CD4-positive, alpha-beta T cell (primary cell): ENCODE data around the gene PTP4A2. TPM values are rescaled to one million over a fixed set of nuclear protein-coding genes. Genes with fewer than 3 reads are reported as not detected.

Experiments
- ATAC-seq: fragments of 200-7000 bp; cut with Tn5 transposase; one replicate; pipeline ENCODE4 v1.10.0; 2022; ENCODE audit warnings: mild to moderate bottlenecking; ENCODE audit not compliant: poor library complexity
- CTCF ChIA-PET: fragments of 350-600 bp; sonication (Branson Sonifier 250); formaldehyde crosslinking; loops from one replicate; lab custom pipeline; 2021; ENCODE audit warnings: antibody characterized with exemption, inconsistent platforms; lab: Charles Lee
- POLR2A ChIA-PET: fragments of 350-600 bp; sonication (Branson Sonifier 250); formaldehyde crosslinking; loops from one replicate; lab custom pipeline; 2021; ENCODE audit warnings: antibody characterized with exemption, inconsistent platforms; lab: Charles Lee
- DNase-seq, 14 experiments: peaks; one replicate each; pipeline ENCODE4 v3.0.0-alpha.2; 2013 to 2020; ENCODE audit warnings: mixed read lengths in 2 of 14
- H3K27ac ChIP-seq, 2 donors: one replicate each; pipeline versions ENCODE4 v1.5.1 to v1.7.0; 2013; ENCODE audit warnings: low read length in 2 of 2, low read depth in 1 of 2, mild to moderate bottlenecking in 1 of 2
- H3K27me3 ChIP-seq, 2 experiments: 1 replicate in 1 of 2; 2 replicates in 1 of 2; pipeline versions ENCODE4 v1.6.1 to v1.7.0; 2013; ENCODE audit warnings: low read length in 2 of 2, control low read depth in 1 of 2, mild to moderate bottlenecking in 1 of 2, moderate library complexity in 1 of 2; ENCODE audit not compliant: insufficient read depth in 2 of 2, control insufficient read depth in 1 of 2
- H3K36me3 ChIP-seq: one replicate; pipeline ENCODE4 v1.6.1; 2013; ENCODE audit warnings: low read length, control low read depth; ENCODE audit not compliant: insufficient read depth
- H3K4me1 ChIP-seq: one replicate; pipeline ENCODE4 v1.6.1; 2013; ENCODE audit warnings: low read length, control low read depth; ENCODE audit not compliant: insufficient read depth
- H3K4me3 ChIP-seq: one replicate; pipeline ENCODE4 v1.5.1; 2013; ENCODE audit warnings: mild to moderate bottlenecking, low read length, moderate library complexity
- H3K9me3 ChIP-seq, 2 experiments: 1 replicate in 1 of 2; 2 replicates in 1 of 2; pipeline versions ENCODE4 v1.6.1 to v1.7.0; 2013; ENCODE audit warnings: low read length in 2 of 2, mild to moderate bottlenecking in 2 of 2, control low read depth in 1 of 2, moderate library complexity in 1 of 2; ENCODE audit not compliant: control insufficient read depth in 1 of 2, insufficient read depth in 1 of 2
- H3K27ac Mint-ChIP-seq: one replicate; pipeline ENCODE4 v1.8.0; 2020; ENCODE audit warnings: mixed read lengths
- H3K27me3 Mint-ChIP-seq: one replicate; pipeline ENCODE4 v1.8.0; 2021; ENCODE audit warnings: mixed read lengths
- H3K36me3 Mint-ChIP-seq: one replicate; pipeline ENCODE4 v1.8.0; 2021; ENCODE audit warnings: low read depth, mixed read lengths
- H3K4me1 Mint-ChIP-seq: one replicate; pipeline ENCODE4 v1.8.0; 2021; ENCODE audit warnings: low read depth, mixed read lengths
- H3K4me3 Mint-ChIP-seq: one replicate; pipeline ENCODE4 v1.8.0; 2020; ENCODE audit warnings: mild to moderate bottlenecking, mixed read lengths
- H3K9me3 Mint-ChIP-seq: one replicate; pipeline ENCODE4 v1.8.0; 2020; ENCODE audit warnings: mixed read lengths
- intact Hi-C, 2 experiments: fragments of 100-400 bp; cut with DNase I in 1 of 2; cut with micrococcal nuclease in 1 of 2; formaldehyde crosslinking; loops; one replicate each; pipeline versions ENCODE4 v1.15.1 to v1.9.0; 2023 to 2025; cut with DNase I, micrococcal nuclease
- total RNA-seq, 174 experiments: library from RNA in 2 of 174; stranded (reverse) in 2 of 174; gene quantifications; one replicate each; pipeline ENCODE4 v1.2.3 and lab custom pipeline; 2021 to 2026
- TF ChIP-seq, protein P1 (sequence below): fragments of 200-600 bp; IDR thresholded peaks from one replicate; pipeline ENCODE4 v1.8.0; 2022; ENCODE audit warnings: antibody characterized with exemption, mild to moderate bottlenecking

Gene PTP4A2
- total RNA-seq, 2 experiments from 2014 or later, result 282 to 287 TPM

DNA sequence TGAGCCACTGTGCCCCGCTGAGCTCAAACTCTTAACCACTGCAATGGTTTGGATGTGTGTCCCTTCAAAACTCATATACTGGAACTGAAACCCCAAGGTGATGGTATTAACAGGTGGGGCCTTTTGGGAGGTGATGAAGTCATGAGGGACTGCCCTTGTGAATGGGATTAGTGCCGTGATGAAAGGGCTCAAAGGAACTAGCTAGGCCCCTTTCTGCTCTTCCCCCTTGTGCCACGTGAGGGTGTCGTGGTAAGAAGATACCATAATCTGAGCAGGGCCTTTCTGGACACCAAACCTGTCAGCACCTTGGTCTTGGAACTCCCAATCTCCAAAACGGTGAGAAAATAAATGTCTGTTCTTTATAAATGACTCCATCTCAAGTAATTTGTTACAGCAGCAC, 76.8 kb downstream of the PTP4A2 start:
- no peak overlapping the region for H3K27ac ChIP-seq
- TF ChIP-seq, protein P1, sequence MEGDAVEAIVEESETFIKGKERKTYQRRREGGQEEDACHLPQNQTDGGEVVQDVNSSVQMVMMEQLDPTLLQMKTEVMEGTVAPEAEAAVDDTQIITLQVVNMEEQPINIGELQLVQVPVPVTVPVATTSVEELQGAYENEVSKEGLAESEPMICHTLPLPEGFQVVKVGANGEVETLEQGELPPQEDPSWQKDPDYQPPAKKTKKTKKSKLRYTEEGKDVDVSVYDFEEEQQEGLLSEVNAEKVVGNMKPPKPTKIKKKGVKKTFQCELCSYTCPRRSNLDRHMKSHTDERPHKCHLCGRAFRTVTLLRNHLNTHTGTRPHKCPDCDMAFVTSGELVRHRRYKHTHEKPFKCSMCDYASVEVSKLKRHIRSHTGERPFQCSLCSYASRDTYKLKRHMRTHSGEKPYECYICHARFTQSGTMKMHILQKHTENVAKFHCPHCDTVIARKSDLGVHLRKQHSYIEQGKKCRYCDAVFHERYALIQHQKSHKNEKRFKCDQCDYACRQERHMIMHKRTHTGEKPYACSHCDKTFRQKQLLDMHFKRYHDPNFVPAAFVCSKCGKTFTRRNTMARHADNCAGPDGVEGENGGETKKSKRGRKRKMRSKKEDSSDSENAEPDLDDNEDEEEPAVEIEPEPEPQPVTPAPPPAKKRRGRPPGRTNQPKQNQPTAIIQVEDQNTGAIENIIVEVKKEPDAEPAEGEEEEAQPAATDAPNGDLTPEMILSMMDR, result no peak
- no peak for DNase-seq
- no peak for ATAC-seq
- ChIA-PET POLR2A (no interaction called here), CTCF (no interaction called here)
- Mint-ChIP-seq H3K4me1 (peaks cover 1% of the 10 kb centered on the region), H3K27ac (no peak overlapping the region), H3K36me3 (no peaks in the 10 kb centered on the region), H3K27me3 (no peaks in the 10 kb centered on the region), H3K4me3 (no peak overlapping the region), H3K9me3 (no peaks in the 10 kb centered on the region)
- no peak overlapping the region for H3K4me3 ChIP-seq
- no peaks in the 10 kb centered on the region for H3K9me3 ChIP-seq
- intact Hi-C loops, result no loop called here
- H3K36me3 ChIP-seq, result no peaks in the 10 kb centered on the region
- peaks cover 12% of the 10 kb centered on the region for H3K4me1 ChIP-seq
- H3K27me3 ChIP-seq, result no peaks in the 10 kb centered on the region

DNA sequence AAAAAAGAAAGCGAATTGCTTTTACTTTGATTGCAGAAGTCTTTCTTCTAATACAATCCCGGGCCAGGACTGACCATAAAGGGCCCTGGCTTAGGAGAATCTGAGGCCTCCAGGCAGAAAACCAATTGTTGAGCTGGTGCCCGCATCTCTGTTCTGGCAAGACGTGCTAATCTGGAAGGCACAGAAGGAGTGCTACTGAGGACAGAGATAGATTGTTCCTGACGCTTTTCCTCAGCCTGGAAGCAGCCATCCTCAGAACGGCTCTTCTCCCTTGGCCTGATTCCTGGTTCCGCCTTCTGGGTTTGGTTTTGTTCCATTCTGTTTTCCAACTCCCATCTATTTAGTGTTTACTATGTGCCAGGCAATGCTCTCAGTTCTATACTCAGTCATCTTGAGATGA, 77.6 kb downstream of the PTP4A2 start:
- Mint-ChIP-seq H3K9me3 (no peaks in the 10 kb centered on the region), H3K4me3 (no peak overlapping the region), H3K4me1 (no peaks in the 10 kb centered on the region), H3K36me3 (no peaks in the 10 kb centered on the region), H3K27ac (no peak overlapping the region), H3K27me3 (no peaks in the 10 kb centered on the region)
- ChIA-PET POLR2A (no interaction called here), CTCF (no interaction called here)
- intact Hi-C loops, result no loop called here
- Histone ChIP-seq H3K36me3 (no peaks in the 10 kb centered on the region), H3K27me3 (no peaks in the 10 kb centered on the region), H3K9me3 (no peaks in the 10 kb centered on the region), H3K4me3 (no peak overlapping the region), H3K27ac (no peak overlapping the region), H3K4me1 (peaks cover 9% of the 10 kb centered on the region)
- TF ChIP-seq, protein P1, result no peak
- ATAC-seq (no peak), DNase-seq (no peak)

DNA sequence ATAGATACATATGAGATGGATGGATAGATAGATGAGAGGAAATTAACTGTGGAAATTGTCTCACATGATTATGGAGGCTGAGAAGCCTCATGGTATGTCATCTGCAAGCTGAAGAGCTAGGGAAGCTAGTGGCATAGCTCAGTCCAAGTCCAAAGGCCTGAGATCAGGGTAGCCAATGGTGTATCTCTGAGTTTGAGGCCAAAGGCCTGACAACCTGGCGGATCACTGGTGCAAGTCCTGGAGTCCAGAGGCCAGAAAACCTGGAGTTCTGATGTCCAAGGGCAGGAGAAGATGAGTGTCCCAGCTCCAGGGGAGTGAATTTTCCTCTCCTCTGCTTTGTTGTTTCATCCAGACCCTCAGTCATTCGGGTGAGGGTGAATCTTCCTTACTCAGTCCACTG, 78.4 kb downstream of the PTP4A2 start:
- Mint-ChIP-seq H3K27me3 (no peaks in the 10 kb centered on the region), H3K9me3 (no peaks in the 10 kb centered on the region), H3K36me3 (no peaks in the 10 kb centered on the region), H3K27ac (no peak overlapping the region), H3K4me1 (peaks cover 7% of the 10 kb centered on the region), H3K4me3 (no peak overlapping the region)
- no peak overlapping the region for H3K27ac ChIP-seq
- peaks cover 9% of the 10 kb centered on the region for H3K4me1 ChIP-seq
- H3K9me3 ChIP-seq, result no peaks in the 10 kb centered on the region
- intact Hi-C loops, result no loop called here
- TF ChIP-seq, protein P1, result no peak
- H3K36me3 ChIP-seq, result no peaks in the 10 kb centered on the region
- H3K27me3 ChIP-seq, result no peaks in the 10 kb centered on the region
- ChIA-PET POLR2A (interaction anchor here (1.2 kb wide), 1 partner anchor 12 kb away, joined by 5 read pairs; no protein-coding TSS in a partner anchor), CTCF (no interaction called here)
- ATAC-seq (no peak), DNase-seq (no peak)
- H3K4me3 ChIP-seq, result no peak overlapping the region
